Measurements from ENCODE around the gene NTHL1.

DNA sequence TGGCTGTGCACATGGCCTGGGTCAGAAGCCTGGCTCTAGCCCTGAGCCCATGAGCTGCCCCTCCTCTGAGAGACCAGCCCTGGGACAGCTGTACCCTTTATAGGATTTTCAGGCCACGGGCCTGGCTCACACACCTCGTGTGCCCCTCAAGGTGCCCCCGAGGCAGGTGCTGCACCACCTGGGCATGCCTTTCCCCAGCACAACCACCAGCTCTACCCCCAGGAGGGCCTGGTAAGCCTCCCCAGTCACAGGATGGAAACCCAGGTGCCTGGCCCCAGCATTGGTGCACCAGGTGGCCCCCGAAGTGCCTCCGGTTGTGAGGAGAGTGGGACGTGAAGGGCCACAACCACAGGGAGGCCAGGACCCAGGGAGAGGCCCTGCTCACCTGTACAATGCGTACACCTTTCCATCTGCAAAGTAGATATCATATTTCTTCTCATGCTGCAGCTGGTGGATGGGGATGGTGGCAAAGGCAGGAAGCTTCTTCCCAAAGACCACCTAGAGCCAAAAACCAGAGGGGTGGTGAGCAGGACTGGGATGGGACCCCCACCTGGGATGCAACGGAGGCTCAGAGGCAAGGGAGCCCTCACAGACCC lies 44.3 kb downstream of the NTHL1 start:
- TF ChIP-seq SP1 (IDR thresholded peaks at IDR 0.05) = no peak
- TF ChIP-seq ELF4 (IDR thresholded peaks at IDR 0.05) = no peak
- TF ChIP-seq FOXA1 (IDR thresholded peaks at IDR 0.05) = no peak
- TF ChIP-seq, protein P1, sequence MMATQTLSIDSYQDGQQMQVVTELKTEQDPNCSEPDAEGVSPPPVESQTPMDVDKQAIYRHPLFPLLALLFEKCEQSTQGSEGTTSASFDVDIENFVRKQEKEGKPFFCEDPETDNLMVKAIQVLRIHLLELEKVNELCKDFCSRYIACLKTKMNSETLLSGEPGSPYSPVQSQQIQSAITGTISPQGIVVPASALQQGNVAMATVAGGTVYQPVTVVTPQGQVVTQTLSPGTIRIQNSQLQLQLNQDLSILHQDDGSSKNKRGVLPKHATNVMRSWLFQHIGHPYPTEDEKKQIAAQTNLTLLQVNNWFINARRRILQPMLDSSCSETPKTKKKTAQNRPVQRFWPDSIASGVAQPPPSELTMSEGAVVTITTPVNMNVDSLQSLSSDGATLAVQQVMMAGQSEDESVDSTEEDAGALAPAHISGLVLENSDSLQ (IDR thresholded peaks at IDR 0.05) = no peak
- TF ChIP-seq ZNF384 (IDR thresholded peaks at IDR 0.05) = no peak
- no peak for TF ChIP-seq FOXK2 (IDR thresholded peaks at IDR 0.05)
- no peak for TF ChIP-seq ARNT (IDR thresholded peaks at IDR 0.05)

Measured in HEK293T (cell line).